ACC112 (cell line): ENCODE results near the gene INSIG1.

ENCODE experiments used
- H2AFZ ChIP-seq: fragments of 200-600 bp; sonication (generic); one replicate; pipeline ENCODE4 v1.6.0; 2017; ENCODE audit warnings: antibody characterized with exemption, low read length; ENCODE audit not compliant: unreplicated experiment
- H3K27ac ChIP-seq: fragments of 200-600 bp; sonication (generic); 2 replicates; pipeline ENCODE4 v1.5.1; 2014; ENCODE audit warnings: low read depth, mild to moderate bottlenecking, antibody characterized with exemption, low read length, moderate library complexity
- H3K27me3 ChIP-seq: fragments of 200-600 bp; sonication (generic); 2 replicates; pipeline ENCODE4 v1.6.1; 2014; ENCODE audit warnings: mild to moderate bottlenecking, antibody characterized with exemption, low read length, moderate library complexity, mixed read lengths; ENCODE audit not compliant: insufficient read depth
- H3K36me3 ChIP-seq: fragments of 200-600 bp; sonication (generic); 2 replicates; pipeline ENCODE4 v1.6.1; 2016; ENCODE audit warnings: mild to moderate bottlenecking, antibody characterized with exemption, low read length, moderate library complexity, mixed read lengths; ENCODE audit not compliant: insufficient read depth
- H3K4me1 ChIP-seq: fragments of 200-600 bp; sonication (generic); one replicate; pipeline ENCODE4 v1.6.1; 2016; ENCODE audit warnings: low read length, mixed read lengths; ENCODE audit not compliant: insufficient read depth, unreplicated experiment, control insufficient read depth
- H3K4me3 ChIP-seq: fragments of 200-600 bp; sonication (generic); 2 replicates; pipeline ENCODE4 v1.5.1; 2014; ENCODE audit warnings: mild to moderate bottlenecking, low read depth, low read length
- H3K79me2 ChIP-seq: fragments of 200-600 bp; sonication (generic); one replicate; pipeline ENCODE4 v1.6.0; 2016; ENCODE audit warnings: low read length; ENCODE audit not compliant: control insufficient read depth, unreplicated experiment, insufficient read depth

INSIG1 gene

DNA sequence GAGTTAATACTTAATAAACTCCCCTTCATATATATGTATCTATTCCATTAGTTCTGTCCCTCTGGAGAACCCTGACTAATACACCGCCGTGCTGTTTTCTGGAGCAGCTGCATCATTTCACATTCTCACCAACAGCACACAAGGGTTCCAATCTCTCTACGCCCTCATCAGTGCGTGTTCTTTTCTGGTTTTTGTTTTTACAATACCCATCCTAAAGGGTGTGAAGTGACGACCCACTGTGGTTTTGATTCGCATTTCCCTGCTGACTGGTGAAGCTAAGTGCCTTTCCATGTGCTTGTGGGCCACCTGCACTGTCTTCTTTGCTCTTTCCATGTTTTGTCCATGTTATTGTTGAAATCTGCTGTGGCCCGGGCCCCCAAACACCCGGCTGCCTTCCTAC, 11.0 kb upstream of the INSIG1 start:
- no peaks in the 10 kb centered on the region for H3K79me2 ChIP-seq
- peaks cover 11% of the 10 kb centered on the region for H3K4me1 ChIP-seq
- H3K36me3 ChIP-seq: no peaks in the 10 kb centered on the region
- peaks cover 20% of the 10 kb centered on the region for H3K27me3 ChIP-seq
- H3K4me3 ChIP-seq: no peak overlapping the region
- H3K27ac ChIP-seq: no peak overlapping the region
- H2AFZ ChIP-seq: no peak overlapping the region

- H3K4me3 ChIP-seq: no peak overlapping the region
These were observed 10.3 kb upstream of the INSIG1 start for GRCh38 chr7:155287284-155287935.

GRCh38 chr7:155288055-155288454, 9.6 kb upstream of the INSIG1 start:
- Histone ChIP-seq H3K27me3 (peaks cover 16% of the 10 kb centered on the region), H3K4me3 (no peak overlapping the region), H3K79me2 (no peaks in the 10 kb centered on the region), H3K4me1 (peaks cover 11% of the 10 kb centered on the region), H3K27ac (no peak overlapping the region), H3K36me3 (no peaks in the 10 kb centered on the region), H2AFZ (no peak overlapping the region)

More at GRCh38 chr7:155287284-155287935, 10.3 kb upstream of the INSIG1 start:
- H3K27ac ChIP-seq: no peak overlapping the region
- peaks cover 16% of the 10 kb centered on the region for H3K27me3 ChIP-seq
- no peak overlapping the region for H2AFZ ChIP-seq
- H3K36me3 ChIP-seq: no peaks in the 10 kb centered on the region
- H3K79me2 ChIP-seq: no peaks in the 10 kb centered on the region
- peaks cover 11% of the 10 kb centered on the region for H3K4me1 ChIP-seq

- peaks cover 11% of the 10 kb centered on the region for H3K4me1 ChIP-seq
- H3K36me3 ChIP-seq: no peaks in the 10 kb centered on the region
- no peaks in the 10 kb centered on the region for H3K79me2 ChIP-seq
- no peak overlapping the region for H3K4me3 ChIP-seq
- H3K27me3 ChIP-seq: peaks cover 11% of the 10 kb centered on the region
- no peak overlapping the region for H2AFZ ChIP-seq
- no peak overlapping the region for H3K27ac ChIP-seq
These were observed 8.6 kb upstream of the INSIG1 start for GRCh38 chr7:155289107-155289506.

DNA sequence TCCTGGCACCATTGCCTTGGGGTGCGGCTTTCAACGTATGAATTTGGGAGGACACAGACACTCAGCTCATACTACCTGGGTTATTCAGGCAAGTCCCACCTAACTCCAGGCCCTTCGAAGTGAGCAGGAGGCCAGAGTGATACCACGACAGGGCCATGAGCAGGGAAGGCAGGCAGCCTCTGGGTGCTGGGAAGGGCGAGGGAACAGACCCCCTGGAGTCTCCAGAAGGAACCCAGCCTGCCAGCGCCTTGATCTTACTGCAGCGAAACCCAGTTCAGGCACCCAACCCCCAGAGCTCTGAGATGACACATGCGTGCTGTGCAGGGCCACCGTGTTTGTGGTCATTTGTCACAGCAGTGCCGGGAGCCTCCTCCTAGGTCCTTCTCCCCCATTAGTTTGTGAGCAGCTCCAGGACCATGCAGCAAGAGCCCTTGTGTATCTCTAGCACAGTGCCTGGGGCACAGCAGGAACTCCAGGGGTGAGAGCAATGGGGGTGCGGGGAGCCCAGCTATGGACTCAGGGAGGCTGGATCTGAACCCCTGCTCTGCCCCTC, 7.7 kb upstream of the INSIG1 start:
- H3K27ac ChIP-seq: no peak overlapping the region
- no peak overlapping the region for H3K4me3 ChIP-seq
- peaks cover 11% of the 10 kb centered on the region for H3K4me1 ChIP-seq
- H3K79me2 ChIP-seq: no peaks in the 10 kb centered on the region
- no peak overlapping the region for H2AFZ ChIP-seq
- no peaks in the 10 kb centered on the region for H3K36me3 ChIP-seq
- H3K27me3 ChIP-seq: peaks cover 5% of the 10 kb centered on the region; the same call in 1 of the 2 replicates

DNA sequence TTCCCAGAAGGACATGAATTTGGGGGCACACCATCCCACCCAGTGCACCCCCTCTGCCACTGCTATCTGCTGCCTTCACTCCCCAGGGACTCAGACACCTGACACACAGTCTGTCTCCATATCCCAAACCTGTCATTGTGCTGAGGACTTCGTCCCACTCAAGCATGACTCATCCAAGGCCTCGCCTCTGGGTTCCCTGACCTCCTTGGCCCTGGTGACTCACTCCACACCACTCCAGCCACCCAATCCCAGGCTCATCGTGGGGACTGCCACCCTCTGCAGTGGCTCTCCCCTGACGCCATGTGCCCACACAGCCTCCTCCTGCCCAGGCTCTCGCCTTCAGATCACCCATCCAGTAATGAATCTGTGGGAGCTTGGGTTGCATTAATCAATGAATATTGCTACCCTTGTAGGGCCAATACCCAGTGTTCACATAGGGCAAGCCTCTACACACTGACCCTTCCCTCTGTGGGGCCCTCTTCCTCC, 6.6 kb upstream of the INSIG1 start:
- Histone ChIP-seq H3K4me1 (peaks cover 17% of the 10 kb centered on the region), H3K27me3 (no peaks in the 10 kb centered on the region), H3K36me3 (no peaks in the 10 kb centered on the region), H2AFZ (no peak overlapping the region), H3K27ac (no peak overlapping the region), H3K79me2 (no peaks in the 10 kb centered on the region), H3K4me3 (no peak overlapping the region)

DNA sequence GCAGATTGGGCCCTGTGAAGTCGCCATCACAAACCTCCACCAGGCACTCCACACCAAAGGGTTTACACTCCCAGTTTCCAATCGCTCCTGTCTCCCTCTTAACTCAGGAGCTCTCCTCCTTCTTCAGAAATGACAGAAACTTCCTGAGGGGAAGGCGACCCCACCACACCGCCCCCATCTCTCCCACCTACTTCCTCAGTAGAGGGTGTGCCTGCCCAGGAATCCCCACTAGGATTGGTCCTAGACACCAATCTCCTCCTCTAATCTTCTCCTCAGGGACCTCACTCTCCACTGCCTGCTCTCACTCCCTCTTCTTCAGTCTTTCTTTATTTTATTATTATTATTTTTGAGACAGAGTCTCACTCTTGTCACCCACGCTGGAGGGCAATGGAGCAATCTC, 5.9 kb upstream of the INSIG1 start:
- peaks cover 23% of the 10 kb centered on the region for H3K4me1 ChIP-seq
- no peak overlapping the region for H3K27ac ChIP-seq

DNA sequence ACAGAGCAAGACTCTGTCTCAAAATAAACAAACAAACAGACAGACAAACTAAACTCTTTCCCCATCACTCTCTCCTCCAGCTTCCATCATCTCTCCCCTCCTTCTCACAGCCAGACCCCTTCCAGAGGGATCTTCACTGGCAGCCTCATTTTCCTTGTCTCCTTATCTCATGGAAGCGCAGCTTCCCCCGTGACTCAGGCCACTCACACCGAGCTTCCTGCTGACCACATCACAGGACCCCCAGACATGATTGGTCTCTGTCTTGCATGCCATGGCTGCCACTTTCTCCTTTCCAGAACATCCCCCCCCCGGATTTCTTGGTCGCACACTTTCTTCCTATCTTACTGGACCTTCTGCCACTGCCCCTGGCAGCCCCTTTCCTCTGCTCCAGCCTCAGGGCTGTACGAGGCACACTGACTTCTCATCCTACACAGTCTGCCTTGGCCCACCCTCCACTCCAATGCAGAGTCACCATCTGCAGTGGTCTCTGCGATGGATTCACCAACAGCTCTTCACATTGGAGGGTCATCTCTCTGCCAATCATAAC, 4.9 kb upstream of the INSIG1 start:
- Histone ChIP-seq H3K4me1 (peaks cover 24% of the 10 kb centered on the region), H3K27ac (no peak overlapping the region), H3K79me2 (no peaks in the 10 kb centered on the region), H3K36me3 (no peaks in the 10 kb centered on the region), H3K4me3 (no peak overlapping the region), H2AFZ (no peak overlapping the region), H3K27me3 (no peaks in the 10 kb centered on the region)

More for the DNA sequence above, 5.9 kb upstream of the INSIG1 start:
- Histone ChIP-seq H3K79me2 (no peaks in the 10 kb centered on the region), H3K27me3 (no peaks in the 10 kb centered on the region), H2AFZ (no peak overlapping the region), H3K4me3 (no peak overlapping the region), H3K36me3 (no peaks in the 10 kb centered on the region)

- no peaks in the 10 kb centered on the region for H3K27me3 ChIP-seq
- H3K4me3 ChIP-seq: no peak overlapping the region
- H3K79me2 ChIP-seq: peaks cover 9% of the 10 kb centered on the region
- no peaks in the 10 kb centered on the region for H3K36me3 ChIP-seq
- no peak overlapping the region for H3K27ac ChIP-seq
- no peak overlapping the region for H2AFZ ChIP-seq
- peaks cover 24% of the 10 kb centered on the region for H3K4me1 ChIP-seq
These were observed 3.8 kb upstream of the INSIG1 start for GRCh38 chr7:155293721-155294510.

DNA sequence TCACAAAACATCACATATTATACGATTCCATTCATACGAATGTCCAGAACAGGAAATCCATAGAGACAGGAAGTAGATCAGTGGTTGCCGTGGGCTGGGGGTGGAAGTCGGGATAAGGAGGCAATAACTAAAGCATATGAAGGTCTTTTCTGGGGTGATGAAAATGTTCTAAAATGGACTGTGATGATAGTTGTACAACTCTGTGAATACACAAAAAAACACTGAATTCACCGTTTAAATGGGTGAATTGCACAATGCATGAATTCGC, 3.2 kb upstream of the INSIG1 start:
- Histone ChIP-seq H3K4me1 (peaks cover 24% of the 10 kb centered on the region), H3K27me3 (no peaks in the 10 kb centered on the region), H3K4me3 (no peak overlapping the region), H3K27ac (no peak overlapping the region), H3K36me3 (no peaks in the 10 kb centered on the region), H2AFZ (no peak overlapping the region), H3K79me2 (peaks cover 13% of the 10 kb centered on the region)
